NCI-H524 treated with DMSO at 0.1 percent for 48 hours (cell line): ENCODE results near the gene RAVER2.

Experiments used
- DNase-seq: peaks from one replicate; lab custom pipeline; 2025; lab: John Stamatoyannopoulos, UW

RAVER2 gene

GRCh38 chr1:64846573-64847430, 101.9 kb downstream of the RAVER2 start:
- DNase-seq, result no peak

- no peak for DNase-seq
Observed at GRCh38 chr1:64847666-64848065, 102.8 kb downstream of the RAVER2 start.

DNA sequence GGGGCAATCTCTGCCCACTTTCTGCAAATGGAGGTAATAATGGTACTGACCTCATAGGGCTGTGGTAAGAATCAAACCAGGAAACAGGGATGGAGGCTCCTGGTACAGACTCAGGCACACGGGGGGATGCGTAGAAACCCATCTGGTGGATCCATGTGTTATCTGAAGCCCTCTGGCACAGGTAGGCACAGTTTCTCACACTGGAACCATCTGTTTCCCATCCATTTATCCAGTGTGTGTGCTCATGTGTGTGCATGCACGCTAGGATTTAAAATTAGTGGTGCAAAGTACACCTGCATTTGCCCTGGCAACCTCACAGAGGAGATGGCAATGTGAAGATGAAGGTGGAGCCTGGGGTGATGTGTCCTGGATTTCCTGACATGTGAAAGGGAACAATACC, 103.3 kb downstream of the RAVER2 start:
- no peak for DNase-seq

DNA sequence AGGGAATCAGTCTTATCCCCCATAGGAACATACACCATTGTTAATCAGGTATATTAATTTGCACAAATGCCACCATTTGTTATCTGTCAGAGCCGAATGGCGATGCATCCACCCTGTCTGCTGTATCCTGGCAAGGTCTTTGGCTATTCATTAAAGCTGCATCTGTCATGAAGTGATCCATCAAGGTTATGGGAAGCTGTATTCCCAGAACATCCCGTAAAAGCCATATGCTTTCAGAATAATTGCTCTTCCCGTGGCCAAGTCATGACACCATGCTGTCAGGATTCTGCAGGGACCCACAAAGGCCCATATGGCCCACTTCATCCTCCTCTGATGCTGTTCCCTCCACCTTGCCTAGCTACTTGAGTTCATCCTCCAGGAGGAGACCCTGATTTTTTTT, 103.9 kb downstream of the RAVER2 start:
- DNase-seq, result peak; percentile 81

- DNase-seq, result no peak
Observed at GRCh38 chr1:64849942-64850341, 105.1 kb downstream of the RAVER2 start.

DNA sequence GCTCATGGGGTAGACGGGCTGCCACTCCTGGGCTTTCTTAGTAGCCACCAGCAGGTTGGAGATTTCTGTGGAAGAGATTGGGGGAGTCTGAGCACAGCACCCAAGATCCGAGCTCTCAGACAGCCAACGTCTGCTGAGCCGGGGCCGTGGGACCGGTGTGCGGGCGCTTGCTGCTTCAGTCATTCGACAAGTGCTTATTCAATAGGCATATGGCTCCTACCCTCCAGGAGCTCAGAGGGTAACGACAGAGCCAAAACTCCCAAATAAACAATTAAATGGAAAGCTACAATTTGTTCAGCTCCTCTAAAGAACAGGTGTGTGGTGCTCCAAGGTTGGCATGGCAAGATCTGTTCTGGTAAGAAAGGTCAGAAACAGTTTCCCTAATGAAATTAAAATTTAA, 106.0 kb downstream of the RAVER2 start:
- no peak for DNase-seq

DNA sequence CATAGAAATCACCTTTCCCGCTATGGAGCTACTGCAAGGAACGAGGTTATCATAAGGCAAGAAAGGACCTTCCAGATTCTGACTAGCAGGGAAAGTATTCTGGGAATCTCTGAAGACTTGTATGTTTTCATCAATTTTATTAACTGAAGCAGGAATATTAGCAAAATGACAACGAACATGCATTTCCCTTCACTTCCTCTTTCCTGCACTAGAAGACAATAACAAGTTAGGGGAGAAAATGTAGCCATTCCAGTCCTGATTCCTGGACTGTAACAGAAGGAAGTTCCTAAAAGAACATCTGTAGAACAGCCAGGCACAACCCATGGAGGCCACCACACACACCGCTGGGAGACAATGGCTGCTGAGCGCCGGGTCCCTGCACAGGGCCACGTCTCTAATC, 106.8 kb downstream of the RAVER2 start:
- no peak for DNase-seq

GRCh38 chr1:64854674-64855073, 109.8 kb downstream of the RAVER2 start:
- no peak for DNase-seq

DNA sequence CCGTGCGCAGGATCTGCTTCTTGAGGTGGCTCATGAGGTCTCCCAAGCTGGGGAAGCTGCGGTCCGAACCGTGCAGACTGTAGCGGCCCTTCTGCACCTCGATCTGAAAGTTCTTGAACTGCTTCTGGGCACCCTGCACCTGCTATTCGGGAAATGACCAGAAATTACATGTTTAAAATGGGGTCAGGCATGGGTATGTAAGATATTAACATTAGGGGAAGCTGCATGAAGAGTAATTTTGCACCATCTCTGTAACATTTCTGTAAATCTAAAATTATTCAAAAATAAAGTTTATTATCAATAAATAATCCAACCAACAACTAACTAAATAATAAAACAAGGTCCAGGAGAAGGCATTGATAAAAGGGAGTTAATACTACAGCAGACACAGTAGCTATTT, 110.7 kb downstream of the RAVER2 start:
- DNase-seq, result no peak

- peak; percentile 58 for DNase-seq
Observed at GRCh38 chr1:64856553-64856952, 111.7 kb downstream of the RAVER2 start.

GRCh38 chr1:64857347-64857746, 112.5 kb downstream of the RAVER2 start:
- no peak for DNase-seq

DNA sequence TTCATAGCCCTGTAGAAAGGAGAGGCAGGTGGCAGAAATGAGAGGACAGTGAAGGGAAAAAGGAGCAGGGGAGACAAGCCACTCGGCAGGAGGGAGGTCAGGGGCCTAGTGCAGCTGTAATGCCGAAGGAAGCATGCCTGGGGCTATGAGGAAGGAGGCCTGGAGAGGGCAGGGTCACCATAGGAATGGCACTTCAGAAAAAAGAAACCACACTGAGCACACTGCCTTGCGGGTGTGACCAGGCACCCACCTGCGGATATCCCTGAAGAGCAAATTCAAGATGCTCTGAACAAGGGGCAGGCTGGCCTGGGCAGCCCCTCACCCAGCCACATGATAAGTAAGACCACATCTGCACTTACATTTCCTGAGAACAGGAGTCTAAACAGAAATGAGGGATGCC, 116.7 kb downstream of the RAVER2 start:
- no peak for DNase-seq

GRCh38 chr1:64864018-64864940, 119.4 kb downstream of the RAVER2 start:
- no peak for DNase-seq

- DNase-seq, result no peak
Observed at GRCh38 chr1:64865105-64865757, 120.4 kb downstream of the RAVER2 start.

DNA sequence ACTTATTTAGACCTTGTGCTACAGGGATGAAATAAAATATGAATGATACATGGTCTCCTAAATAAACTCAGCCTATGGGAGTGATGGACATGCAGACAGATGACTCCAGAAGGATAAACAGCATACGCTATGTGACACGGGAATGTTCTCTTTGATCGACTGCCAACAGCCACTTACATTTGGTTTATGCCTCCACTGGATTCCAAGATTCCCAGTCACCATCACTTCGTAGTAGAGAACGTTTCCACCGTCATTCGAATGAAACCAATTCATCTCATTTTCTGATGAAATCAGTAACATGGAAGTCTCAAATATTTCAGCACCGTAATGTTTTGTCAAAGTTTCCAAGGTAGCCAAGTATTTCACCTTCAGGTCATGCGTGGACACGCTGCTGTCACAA, 121.8 kb downstream of the RAVER2 start:
- DNase-seq, result no peak

DNA sequence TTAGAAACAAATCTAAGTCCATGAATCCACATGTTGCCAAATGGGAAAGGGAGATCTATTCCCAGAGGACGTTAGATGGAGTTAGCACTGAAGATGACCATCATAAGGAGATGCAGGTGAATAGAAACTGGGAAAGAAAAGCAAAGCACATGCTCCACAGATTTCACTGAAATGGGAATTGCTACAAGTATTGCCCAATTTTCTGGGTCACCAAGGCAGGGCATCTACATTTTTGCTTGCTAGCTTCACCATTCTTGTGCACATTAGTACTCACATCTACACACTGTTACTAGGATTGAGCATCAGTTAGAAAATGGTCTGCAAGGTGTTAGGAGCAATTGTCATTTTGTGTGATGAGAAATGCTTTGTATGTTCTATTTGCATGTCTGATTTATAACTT, 122.4 kb downstream of the RAVER2 start:
- DNase-seq, result no peak

DNA sequence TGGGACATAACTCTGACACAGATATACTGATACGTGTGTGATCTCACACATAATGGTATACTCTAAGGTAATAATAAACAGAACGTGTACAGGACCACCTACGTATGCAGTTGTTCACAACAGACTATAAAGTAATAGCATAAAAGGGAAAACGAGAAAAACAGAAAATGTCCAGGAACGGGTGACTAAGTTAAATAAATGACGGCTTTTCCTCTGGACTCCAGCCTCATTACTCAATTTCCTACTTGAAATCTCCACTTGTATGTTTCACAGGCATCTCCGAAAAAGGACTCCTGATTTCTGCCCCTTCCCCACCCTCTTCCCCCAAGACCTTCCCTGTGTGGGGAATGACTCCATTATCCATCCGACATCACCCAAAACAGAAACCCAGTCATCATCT, 126.4 kb downstream of the RAVER2 start:
- DNase-seq, result no peak

DNA sequence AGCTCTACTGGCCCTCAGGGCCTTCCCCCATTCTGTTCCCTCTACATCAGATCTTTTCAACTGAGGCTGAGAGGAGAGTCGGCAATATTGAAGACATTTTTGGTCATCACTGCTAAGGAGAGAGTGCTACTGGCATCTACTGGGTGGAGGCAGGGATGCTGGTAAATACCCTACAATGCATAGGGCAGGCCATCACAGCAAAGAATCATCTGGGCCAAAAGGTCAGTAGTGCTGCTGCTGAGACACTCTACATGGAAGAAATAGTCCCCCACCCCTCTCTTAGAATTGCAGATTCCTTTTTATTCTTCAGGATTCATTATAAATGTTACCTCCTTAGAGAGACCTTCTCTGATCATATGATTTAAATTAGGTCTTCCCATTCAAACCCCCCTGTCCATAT, 127.2 kb downstream of the RAVER2 start:
- no peak for DNase-seq

DNA sequence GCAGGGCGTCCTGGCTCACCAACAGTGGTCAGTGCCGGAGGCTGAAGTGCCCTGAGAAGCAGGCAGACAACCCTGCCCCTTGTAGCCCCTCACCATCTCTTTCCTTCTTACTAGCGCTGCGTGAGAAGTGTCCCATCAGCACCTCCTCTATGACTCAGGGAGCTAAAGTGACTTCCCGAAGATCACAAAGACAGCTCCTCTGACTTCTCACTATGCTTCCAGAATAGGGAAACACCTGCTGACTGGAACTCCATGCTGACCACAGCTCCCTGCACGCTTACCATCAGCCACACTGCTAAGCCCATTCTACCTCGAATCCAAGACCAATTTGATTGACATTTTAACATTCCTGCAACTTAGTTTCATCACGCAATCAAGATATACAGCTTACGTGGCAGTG, 128.7 kb downstream of the RAVER2 start:
- DNase-seq, result no peak

GRCh38 chr1:64874666-64875065, 129.8 kb downstream of the RAVER2 start:
- DNase-seq, result no peak

- no peak for DNase-seq
Observed at GRCh38 chr1:64875101-64875500, 130.2 kb downstream of the RAVER2 start.

DNA sequence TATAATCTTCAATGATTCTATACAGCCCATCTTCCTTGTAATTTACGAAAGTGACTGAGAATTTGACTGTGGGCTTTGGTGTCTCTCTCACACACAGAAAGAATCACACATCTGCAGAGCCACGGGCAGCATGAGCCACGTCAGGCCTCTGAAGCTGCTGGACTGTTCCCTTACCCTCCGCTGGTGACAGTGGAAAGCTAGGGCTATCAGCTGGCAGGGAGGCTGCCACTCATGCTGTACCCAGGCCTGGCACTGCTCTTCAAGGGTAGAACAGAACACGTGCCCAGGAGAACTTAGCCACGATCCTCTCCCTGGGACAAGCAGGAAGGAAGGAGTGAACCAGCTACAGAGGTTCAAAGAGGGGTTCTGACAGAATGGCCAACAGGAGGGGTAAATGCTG, 130.7 kb downstream of the RAVER2 start:
- DNase-seq, result no peak

- no peak for DNase-seq
Observed at GRCh38 chr1:64877151-64877550, 132.3 kb downstream of the RAVER2 start.
